ENCODE measurements around the gene IMMP2L. TPM values are rescaled to one million over a fixed set of nuclear protein-coding genes. Genes with fewer than 3 reads are reported as not detected.
"Not testable (repeated sequence)": the region's sequence is repeated elsewhere in the genome, so short reads cannot be mapped to it uniquely, and the experiment has no call there.

Gene IMMP2L
- total RNA-seq, 1 experiment from 2014 or later: 8.7 TPM

DNA sequence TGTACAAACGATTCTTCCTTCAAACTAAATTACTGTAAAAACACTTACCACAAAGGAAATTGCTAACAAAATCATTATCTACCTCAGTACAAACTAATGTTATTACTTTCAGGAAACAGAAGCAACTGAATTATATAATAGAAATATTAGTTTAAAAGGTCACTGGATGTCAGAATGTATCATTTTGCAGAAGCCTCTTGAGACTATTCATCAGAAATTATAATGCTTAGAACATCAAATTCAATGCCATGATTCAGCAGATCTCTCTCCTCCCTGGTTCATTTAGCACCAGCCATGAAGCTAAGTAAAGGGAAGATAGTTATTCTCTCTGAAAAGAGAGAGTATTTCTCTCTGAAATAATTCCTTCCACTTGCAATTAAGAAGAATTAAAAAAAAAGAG lies 223.3 kb downstream of the IMMP2L start:
- DNase-seq (ENCODE audit: low spot score): no peak

DNA sequence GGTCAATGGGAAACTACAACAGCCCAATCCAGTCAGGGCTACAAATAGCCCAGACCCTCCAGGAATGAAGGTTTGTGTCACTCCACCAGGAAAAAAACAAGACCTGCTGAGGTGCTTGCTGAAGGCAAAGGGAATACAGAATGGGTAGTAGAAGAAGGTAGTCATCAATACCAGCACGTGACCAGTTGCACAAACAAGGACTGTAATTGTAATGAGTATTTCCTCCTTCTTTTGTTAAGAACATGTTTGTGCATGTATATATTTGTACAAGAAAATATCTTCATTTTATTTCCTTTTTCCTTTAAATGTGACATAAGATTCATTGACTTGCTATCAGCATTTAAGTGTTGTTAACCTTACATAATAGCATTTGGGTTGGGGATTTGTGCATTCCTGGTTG lies 229.3 kb downstream of the IMMP2L start:
- DNase-seq (ENCODE audit: low spot score): no peak

DNA sequence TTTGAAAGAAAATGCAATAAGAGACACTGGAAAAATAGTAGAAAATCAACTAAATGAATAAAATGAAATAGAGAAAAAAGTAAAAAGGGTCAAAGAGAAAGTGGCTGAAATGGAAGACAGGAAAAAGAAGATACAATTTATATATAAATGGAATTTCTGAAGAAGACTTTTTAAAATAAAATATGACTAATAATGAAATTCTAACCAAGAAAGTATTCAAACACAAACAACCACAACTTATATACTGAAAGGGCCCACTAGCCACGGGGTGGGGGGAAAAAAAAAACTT lies 232.1 kb downstream of the IMMP2L start:
- no peak for DNase-seq (ENCODE audit: low spot score)

DNA sequence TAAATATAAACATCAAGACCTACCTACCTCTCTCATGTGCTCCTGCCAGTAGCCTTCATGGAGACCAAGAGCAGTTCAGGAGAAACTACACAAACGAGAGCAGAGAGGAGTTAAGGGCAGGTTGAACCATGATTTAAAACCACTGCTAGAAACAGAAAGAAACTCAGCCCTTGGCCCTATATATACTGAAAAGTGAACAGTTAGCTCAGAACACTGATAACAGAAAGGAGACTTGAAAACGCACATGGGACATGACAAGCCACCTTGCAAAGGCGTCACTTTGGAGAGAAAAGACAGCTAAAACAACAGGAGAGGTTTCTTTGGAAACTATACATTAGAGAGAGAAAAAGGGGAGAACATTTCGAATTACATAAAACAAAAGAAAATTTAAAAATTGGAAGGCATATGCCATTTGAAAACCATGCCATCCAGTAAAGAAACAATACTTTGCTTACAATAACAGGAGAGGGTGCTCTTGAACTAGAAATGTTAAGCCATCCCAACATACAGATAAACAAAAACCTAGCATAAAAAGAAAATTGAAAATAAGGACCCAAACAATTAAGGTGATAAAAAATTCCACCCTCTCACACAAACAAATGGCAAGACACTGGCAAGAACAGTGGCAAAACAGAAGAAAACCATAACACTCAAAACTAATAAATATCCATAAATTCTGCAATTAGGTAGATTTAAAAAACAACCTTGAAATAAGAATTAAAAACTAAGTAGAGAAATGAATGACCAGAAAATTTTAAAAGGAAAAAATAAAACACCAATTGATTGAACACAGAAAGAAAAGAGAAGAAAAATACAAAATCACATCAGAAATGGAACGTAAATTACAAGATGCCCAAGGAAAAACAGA lies 232.7 kb downstream of the IMMP2L start:
- no peak for DNase-seq (ENCODE audit: low spot score)

DNA sequence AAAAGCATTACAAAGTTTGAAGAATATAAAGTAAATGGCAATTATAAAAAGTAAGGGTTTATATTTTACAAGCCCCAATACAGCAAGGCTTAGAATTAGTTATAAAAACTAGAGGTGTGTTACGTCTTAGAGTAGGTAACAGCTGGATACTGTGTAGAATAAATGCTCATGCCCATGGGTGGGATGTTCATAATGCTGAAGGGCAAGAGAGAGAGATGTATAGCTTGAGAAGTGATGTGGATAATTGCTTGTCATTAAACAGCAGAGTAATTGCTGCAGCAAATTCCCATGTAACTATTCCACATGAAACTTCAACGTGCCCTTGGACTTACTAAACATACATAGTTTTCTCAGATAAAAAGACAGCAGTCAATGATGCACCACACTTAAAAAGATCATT lies 233.8 kb downstream of the IMMP2L start:
- no peak for DNase-seq (ENCODE audit: low spot score)

DNA sequence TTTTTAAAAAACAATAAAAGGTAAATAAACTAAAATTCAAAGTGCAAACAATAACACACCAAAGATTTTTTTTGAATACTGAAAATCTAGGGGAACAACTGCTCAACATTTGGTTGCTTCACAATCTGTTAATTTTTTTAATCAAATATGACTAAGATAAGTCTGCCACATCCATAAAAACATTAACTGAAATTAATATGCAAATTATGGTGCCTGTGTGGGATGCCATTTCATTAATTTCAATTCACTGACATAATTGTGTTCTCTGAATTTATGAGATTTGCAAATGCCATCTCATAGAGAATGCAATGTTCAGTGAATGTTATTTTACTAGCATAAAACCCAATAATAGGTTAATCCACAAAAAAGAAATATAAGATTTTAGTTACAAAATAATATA lies 237.5 kb downstream of the IMMP2L start:
- DNase-seq (ENCODE audit: low spot score): no peak

DNA sequence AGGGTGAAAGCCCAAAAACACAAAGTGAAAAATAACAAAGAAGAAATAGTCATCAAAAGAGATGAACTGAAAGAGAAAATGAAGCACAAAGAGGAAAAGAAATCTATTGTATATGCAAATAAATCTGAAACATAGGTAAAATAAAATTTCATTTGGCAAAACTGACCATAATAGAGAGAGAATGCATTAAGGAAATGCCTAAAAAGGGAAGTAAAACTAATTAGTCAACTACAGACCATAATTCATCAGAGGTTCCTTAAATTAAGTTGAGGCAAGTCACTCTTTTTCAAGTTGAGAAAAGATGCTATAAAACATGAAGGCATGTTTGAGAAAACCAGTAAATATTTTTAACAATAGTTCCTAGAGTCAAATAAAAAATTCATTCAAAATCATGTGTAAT lies 238.1 kb downstream of the IMMP2L start:
- DNase-seq (ENCODE audit: low spot score): no peak

DNA sequence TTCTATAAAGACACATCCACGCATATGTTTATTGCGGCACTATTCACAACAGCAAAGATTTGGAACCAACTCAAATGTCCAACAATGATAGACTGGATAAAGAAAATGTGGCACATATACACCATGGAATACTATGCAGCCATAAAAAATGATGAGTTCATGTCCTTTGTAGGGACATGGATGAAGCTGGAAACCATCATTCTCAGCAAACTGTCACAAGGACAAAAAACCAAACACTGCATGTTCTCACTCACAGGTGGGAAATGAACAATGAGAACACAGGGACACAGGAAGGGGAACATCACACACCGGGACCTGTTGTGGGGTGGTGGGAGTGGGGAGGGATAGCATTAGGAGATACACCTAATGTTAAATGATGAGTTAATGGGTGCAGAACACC lies 238.6 kb downstream of the IMMP2L start:
- not testable (repeated sequence) for DNase-seq (ENCODE audit: low spot score)

DNA sequence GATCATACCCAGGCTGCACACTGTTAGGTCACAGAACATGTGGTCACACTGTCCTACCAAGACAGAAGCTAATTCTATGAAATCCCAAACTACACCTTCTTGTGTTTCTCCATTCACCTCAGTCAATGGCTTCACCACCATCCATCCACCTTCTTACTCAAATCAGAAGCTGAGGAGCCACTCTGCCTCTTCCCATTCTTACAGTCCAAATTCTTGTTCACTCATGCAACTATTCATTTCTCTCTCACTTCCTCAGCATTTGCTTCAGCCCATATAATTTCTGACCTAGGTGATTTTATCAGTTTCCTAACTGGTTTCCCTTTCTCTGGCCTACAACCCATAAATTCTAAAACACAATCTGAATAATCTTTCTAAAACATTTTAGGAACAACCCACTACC lies 242.2 kb downstream of the IMMP2L start:
- no peak for DNase-seq (ENCODE audit: low spot score)

DNA sequence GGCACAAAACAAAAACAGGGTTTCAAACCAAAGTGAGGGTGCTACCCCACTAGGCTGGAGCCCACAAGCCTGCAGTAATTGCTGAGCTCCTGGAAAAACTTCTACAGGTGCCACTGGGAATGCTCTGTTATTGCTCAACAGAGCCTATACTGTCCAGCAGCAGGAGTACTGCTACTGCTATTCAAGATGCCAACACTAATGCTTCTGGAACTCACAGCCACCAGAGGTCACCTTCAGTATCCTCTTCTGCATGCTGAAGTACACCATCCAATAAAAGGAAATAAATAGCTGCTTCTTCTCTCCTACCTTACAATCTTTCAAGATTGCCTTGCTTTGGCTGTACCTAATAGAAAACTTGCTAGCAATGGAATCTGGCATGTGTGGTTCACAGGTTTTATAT lies 249.3 kb downstream of the IMMP2L start:
- no peak for DNase-seq (ENCODE audit: low spot score)

DNA sequence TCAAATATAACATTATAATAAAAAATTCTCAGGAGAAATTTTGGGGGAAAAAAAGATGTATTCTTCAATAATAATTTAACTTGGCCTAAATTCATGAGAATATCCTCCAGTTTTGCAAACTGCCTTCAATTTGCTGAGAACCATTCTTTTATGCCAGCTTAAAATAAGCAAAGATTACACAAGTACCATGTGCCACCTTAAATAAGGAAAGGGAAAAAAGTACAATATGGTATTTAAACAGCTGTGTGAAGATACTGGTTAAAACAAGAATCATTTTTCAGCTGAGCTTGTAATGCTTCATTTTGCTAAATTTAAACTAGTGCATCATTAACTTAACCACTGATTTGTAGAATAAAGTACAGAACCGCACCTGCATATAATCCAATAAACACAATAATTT lies 253.6 kb downstream of the IMMP2L start:
- DNase-seq (ENCODE audit: low spot score): no peak

DNA sequence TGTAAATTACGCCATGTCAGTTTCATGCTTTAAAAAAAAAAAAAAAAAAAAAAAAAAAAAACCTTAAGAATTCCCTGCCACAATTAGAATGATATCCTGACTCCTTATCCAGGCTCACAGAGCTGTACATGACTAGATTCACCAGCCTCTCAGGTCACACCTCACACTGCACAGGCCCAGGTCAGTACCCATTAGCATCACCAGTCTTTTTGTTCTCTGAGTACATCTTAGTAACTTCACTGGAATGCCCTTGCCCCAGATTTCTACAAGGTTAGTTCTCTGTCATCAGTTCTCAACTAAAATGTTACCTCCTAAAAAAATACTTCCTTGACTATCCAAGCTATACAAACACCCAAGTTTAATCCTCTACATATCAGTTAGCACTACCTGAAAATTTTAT lies 260.4 kb downstream of the IMMP2L start:
- DNase-seq (ENCODE audit: low spot score): no peak

DNA sequence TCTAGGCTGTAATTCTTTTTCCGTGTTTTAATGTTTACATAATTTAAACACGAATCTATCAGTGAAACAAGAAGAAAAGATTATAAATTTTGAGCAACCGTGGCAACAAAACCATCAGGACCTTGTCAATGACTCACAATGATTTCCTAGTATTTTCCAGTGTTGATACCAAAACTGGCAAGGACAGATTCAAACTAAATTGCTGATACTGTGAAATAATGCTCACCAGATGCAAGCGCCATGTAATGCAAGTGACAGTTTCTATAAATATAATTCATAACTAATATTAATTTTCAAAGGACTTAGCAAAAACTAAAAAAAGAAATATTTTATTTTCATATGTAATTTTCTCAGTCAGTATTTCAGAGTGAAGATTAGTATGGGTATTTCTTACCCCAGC lies 267.8 kb downstream of the IMMP2L start:
- DNase-seq (ENCODE audit: low spot score): no peak

DNA sequence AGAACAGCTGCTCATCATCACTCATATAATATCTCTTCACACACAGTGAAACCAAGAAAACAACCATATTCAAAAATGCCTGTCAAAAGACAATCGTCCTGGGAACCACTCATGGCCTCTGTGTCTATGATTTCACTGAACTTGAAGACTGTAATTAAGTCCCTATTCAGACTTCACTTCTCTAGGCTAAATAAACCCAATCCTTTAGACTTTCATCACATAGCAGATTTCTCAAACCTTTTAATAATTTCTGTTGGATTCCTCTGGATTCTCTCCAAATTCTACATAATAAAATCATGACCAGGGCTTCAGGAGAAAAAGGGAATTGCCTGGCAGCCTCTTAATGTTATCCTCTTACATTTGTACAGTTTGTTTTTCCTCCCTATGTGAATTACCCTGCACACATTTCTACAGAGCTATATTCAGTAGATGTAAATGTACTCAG lies 270.2 kb downstream of the IMMP2L start:
- DNase-seq (ENCODE audit: low spot score): no peak

DNA sequence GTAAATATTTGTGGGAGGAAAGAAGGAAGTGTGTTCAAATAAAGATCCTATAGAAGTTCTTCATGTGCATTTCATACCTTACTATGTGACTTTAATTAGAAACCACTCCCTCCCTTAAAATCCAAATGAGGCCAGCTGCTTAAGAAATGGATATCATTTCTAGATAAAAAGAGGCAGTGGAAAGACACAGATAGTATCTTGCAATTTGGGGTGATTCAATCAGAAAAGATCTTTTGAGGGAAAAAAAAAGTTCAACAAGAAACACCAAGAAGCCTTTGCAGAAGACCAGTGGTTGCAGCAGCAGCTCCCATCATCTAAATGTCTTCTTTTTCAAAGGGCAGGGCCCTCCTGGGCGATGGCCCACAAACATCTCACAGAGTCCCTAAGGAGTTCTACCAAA lies 271.3 kb downstream of the IMMP2L start:
- no peak for DNase-seq (ENCODE audit: low spot score)

DNA sequence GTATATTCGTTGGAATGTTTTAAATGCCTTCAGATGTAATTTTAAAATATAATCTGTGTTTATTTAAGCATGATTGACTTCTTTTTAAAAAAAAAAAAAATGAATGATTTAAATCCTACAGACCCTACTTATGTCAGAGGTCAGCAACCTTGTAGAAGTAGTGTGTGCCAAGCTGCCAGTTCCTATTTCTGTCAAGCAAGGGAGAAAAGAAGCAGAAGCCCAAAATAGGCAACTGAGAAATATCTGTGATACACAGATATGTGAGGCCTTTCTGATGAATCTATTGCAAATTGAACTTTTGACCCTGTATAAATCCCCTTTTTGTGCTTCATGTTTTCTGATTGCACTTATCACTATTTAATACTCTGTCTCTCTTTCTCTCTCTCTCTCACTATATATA lies 271.9 kb downstream of the IMMP2L start:
- DNase-seq (ENCODE audit: low spot score): no peak

DNA sequence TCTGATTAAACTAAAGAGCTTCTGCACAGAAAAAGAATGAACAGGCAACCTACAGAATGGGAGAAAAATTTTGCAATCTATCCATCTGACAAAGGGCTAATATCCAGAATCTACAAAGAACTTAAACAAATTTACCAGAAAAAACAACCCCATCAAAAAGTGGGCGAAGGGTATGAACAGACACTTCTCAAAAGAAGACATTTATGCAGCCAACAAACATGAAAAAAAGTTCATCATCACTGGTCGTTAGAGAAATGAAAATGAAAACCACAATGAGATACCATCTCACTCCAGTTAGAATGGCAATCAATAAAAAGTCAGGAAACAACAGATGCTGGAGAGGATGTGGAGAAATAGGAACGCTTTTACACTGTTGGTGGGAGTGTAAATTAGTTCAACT lies 273.9 kb downstream of the IMMP2L start:
- not testable (repeated sequence) for DNase-seq (ENCODE audit: low spot score)

DNA sequence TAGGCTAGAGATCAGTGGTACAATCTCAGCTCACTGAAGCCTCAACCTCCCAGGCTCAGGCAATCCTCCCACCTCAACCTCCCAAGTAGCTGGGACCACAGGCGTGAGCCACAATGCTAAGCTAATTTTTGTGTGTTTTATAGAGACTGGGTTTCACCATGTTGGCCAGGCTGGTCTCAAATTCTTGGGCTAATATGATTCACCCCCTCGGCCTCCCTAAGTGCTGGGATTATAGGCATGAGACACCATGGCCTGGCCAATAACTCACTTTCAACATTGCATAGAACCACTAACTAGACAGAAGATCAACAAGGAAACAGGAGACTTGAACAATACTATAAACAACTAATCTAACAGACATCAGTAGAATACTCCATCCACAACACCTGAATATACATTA lies 279.7 kb downstream of the IMMP2L start:
- no peak for DNase-seq (ENCODE audit: low spot score)

DNA sequence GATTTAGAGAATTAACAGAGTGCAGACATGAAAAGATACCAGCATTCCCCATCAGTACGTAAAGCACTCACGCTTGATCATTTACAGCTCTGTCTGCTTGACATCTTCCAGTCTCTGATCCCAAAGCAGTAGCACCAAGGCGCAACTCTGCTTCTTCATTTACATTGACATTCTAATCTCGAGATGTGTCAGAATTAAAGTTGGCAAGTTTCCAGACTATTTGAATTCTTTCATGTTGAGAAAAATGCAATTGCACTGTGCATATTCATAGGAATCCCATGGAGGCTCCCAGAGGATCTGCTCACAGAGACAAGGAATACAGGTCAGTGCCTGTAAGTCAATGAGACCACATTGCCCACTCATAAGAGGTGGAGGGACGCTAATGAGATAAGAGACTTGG lies 287.4 kb downstream of the IMMP2L start:
- DNase-seq (ENCODE audit: low spot score): no peak

DNA sequence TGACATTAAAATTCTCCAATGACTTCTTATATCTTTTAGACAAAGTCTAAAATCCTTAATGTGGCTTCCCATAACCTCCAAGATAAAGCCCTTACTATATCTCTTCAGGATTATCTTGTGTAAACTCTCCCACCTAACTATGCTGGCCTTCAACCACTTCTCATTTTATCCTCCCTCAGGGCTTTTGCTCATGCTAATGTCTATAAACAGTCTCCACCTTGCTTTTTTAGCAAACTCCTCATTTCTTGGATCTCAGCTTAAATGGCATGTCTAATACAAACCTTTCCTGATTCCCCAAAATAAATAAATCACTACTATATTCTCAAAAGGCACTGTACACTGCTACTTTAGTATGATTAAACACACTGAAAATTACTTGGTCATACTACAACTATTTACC lies 290.2 kb downstream of the IMMP2L start:
- peak; percentile 9 for DNase-seq (ENCODE audit: low spot score)

DNA sequence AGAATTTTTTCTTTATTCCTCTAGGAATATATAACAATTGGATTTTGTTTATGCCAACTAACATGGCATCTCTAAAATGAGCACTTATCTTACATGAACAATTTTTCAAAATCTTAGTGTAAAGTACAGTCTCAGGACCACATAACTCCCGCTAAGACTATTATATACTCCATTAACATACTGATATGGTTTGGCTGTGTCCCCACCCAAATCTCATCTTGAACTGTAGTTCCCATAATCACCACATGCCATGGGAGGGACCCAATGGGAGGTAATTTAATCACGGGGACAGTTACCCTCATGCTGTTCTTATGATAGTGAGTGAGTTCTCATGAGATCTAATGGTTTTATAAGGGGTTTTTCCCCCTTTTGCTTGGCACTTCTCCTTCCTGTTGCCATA lies 291.5 kb downstream of the IMMP2L start:
- DNase-seq (ENCODE audit: low spot score): not testable (repeated sequence)

DNA sequence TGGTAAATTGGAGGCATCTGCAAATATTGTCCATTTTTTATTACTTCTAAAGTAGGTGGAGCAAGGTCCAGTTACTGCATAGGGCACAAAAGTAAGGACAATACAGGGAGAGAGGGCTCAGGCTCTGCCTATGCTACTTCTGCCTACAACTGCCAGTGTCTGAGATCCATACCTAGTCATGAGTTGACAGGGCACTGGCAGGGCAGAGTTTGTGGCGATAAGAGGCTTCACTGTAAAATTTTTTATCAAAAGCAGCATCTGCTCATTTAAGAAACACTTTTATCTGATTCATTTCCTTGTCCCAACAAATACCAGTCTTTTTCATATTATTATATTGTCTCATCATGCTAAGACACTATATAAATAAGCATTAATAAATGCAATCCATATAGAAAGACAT lies 293.4 kb downstream of the IMMP2L start:
- no peak for DNase-seq (ENCODE audit: low spot score)

DNA sequence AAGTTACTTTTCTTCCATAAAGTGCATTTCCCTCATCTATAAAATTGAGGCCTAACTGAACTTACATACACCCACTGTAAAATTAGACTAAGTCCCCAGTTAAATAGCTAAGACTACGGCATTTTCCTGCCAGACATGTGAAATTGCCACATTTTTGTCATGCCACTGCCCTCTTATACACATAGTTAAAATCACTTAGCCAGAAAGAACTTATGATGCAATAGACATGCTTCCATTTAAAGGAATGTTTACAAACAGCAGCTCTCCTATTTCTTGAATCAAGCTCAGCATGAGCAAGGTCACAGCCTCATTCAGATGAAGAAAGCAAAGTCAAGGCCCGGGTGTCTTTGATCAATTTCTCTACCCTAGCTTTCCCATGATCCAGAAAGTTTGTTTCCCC lies 295.7 kb downstream of the IMMP2L start:
- peak; percentile 79 for DNase-seq (ENCODE audit: low spot score)

DNA sequence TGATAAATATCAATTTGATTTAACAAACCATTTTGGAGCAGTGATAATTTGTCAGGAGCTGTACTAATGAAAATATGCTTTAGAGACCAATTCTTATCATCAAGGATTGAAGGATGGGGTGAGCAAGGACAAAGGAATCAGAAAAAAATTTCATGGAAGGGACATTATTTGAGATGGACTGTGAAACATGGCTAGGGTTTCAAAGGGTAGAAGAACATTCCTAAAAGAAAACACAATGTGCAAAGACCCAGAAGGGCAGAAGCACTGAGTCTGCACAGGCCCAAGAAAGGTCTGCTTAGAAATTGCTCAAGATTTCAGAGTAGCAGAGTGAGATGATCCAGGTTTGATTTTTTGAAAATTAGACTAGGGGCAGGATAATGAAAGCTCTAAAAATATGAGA lies 296.9 kb downstream of the IMMP2L start:
- DNase-seq (ENCODE audit: low spot score): no peak
